Testis (tissue), 3 donors: ENCODE results near the gene ENAH. TPM values are rescaled to one million over a fixed set of nuclear protein-coding genes. Genes with fewer than 3 reads are reported as not detected.
A peak's percentile ranks its signal among the peaks of the same experiment; 100 is the strongest.

ENCODE experiments used
- DNase-seq: peaks from one replicate; pipeline ENCODE4 v3.0.0-alpha.2; 2019
- H3K27ac ChIP-seq, 2 donors: fragments of 200-600 bp; sonication (generic); one replicate each; pipeline ENCODE4 v1.5.1; 2019
- H3K27me3 ChIP-seq: fragments of 200-600 bp; sonication (generic); one replicate; pipeline ENCODE4 v1.5.1; 2019
- H3K36me3 ChIP-seq: fragments of 200-600 bp; sonication (generic); one replicate; pipeline ENCODE4 v1.5.1; 2017; ENCODE audit warnings: low read depth; ENCODE audit errors: missing control alignments
- H3K4me1 ChIP-seq: fragments of 200-600 bp; sonication (generic); one replicate; pipeline ENCODE4 v1.5.1; 2019
- H3K4me3 ChIP-seq, 2 donors: fragments of 200-600 bp; sonication (generic); one replicate each; pipeline ENCODE4 v1.5.1; 2017 to 2019
- H3K9me3 ChIP-seq: fragments of 200-600 bp; sonication (generic); one replicate; pipeline ENCODE4 v1.5.1; 2017
- CTCF ChIP-seq, 3 experiments: fragments of 450-650 bp in 2 of 3; fragments of 200-600 bp in 1 of 3; sonication (generic) in 1 of 3; IDR thresholded peaks; one replicate each; pipeline ENCODE4 v1.5.1; 2016 to 2019; ENCODE audit warnings: antibody characterized with exemption in 3 of 3, mild to moderate bottlenecking in 2 of 3, moderate library complexity in 1 of 3
- POLR2A ChIP-seq: fragments of 450-650 bp; IDR thresholded peaks from one replicate; pipeline ENCODE4 v1.6.1; 2017; ENCODE audit warnings: antibody characterized with exemption, mild to moderate bottlenecking, moderate library complexity
- WGBS, 2 donors: methylation state at CpG; one replicate each; pipeline ENCODE4 v1.1.5; 2018; 5-methylcytosine and 5-hydroxymethylcytosine counted together
- intact Hi-C: fragments of 100-400 bp; cut with DNase I; formaldehyde crosslinking; loops from one replicate; pipeline ENCODE4 v1.15.1; 2023; ENCODE audit warnings: low total_unique reads
- polyA plus RNA-seq: library from polyadenylated mRNA; stranded (reverse); fragments of 350-450 nt; fragmentation: Illumina TruSeq; extraction: RNeasy Lipid Tissue Mini Kit (QIAGEN cat#74804); gene quantifications from one replicate; pipeline ENCODE4 v1.2.3, GENCODE V29; 2014; ENCODE audit warnings: low read depth, low replicate concordance; ENCODE audit not compliant: insufficient read depth
- total RNA-seq, 2 donors: library from RNA; depleted of rRNA; stranded (reverse); fragments of >200 nt; gene quantifications; one replicate each; pipeline ENCODE4 v1.2.3, GENCODE V29; 2016

The ENAH gene
- total and polyA plus RNA-seq, 3 donors from 2014 or later: 84.3 to 132 (median 122) TPM

- H3K36me3 ChIP-seq: no peaks in the 10 kb centered on the region
- H3K4me3 ChIP-seq: no peak overlapping the region
- peaks cover 11% of the 10 kb centered on the region for H3K4me1 ChIP-seq
- intact Hi-C loops: no loop called here
- H3K9me3 ChIP-seq: no peaks in the 10 kb centered on the region
- H3K27ac ChIP-seq: no peak overlapping the region
- WGBS, 2 donors: 51 to 55% methylated on average over 2 of the region's 2 CpGs
- no peak for TF ChIP-seq CTCF (IDR thresholded peaks at IDR 0.05)
- no peak for TF ChIP-seq POLR2A
- no peak for DNase-seq
- H3K27me3 ChIP-seq: no peaks in the 10 kb centered on the region
Observed at GRCh38 chr1:225573216-225573615, 79.7 kb downstream of the ENAH start.

GRCh38 chr1:225572422-225572821 lies 80.5 kb downstream of the ENAH start:
- Histone ChIP-seq H3K9me3 (no peaks in the 10 kb centered on the region), H3K27me3 (no peaks in the 10 kb centered on the region), H3K4me1 (peaks cover 7% of the 10 kb centered on the region), H3K36me3 (no peaks in the 10 kb centered on the region), H3K27ac (no peak overlapping the region), H3K4me3 (no peak overlapping the region)
- 71 to 74% methylated on average over 3 of the region's 3 CpGs for WGBS, 2 donors
- no peak for DNase-seq
- intact Hi-C loops: no loop called here
- TF ChIP-seq CTCF (IDR thresholded peaks at IDR 0.05) (peak in 1 of 3 experiments; percentile 7), POLR2A (no peak)

GRCh38 chr1:225567789-225568188 lies 85.1 kb downstream of the ENAH start:
- Histone ChIP-seq H3K27ac (no peak overlapping the region), H3K4me1 (peaks cover 9% of the 10 kb centered on the region), H3K36me3 (no peaks in the 10 kb centered on the region), H3K27me3 (no peaks in the 10 kb centered on the region), H3K9me3 (no peaks in the 10 kb centered on the region), H3K4me3 (no peak overlapping the region)
- no peak for DNase-seq
- 78 to 80% methylated on average over 2 of the region's 2 CpGs for WGBS, 2 donors
- intact Hi-C loops: no loop called here
- no peak for TF ChIP-seq CTCF (IDR thresholded peaks at IDR 0.05)
- TF ChIP-seq POLR2A: no peak

GRCh38 chr1:225565847-225566246 lies 87.1 kb downstream of the ENAH start:
- Histone ChIP-seq H3K4me3 (no peak overlapping the region), H3K27me3 (no peaks in the 10 kb centered on the region), H3K4me1 (peaks cover 11% of the 10 kb centered on the region), H3K9me3 (no peaks in the 10 kb centered on the region), H3K27ac (no peak overlapping the region), H3K36me3 (no peaks in the 10 kb centered on the region)
- TF ChIP-seq POLR2A (no peak), CTCF (IDR thresholded peaks at IDR 0.05) (no peak)
- intact Hi-C loops: no loop called here
- DNase-seq: peak; percentile 30
- 66 to 69% methylated on average over 7 of the region's 7 CpGs for WGBS, 2 donors

- no peak overlapping the region for H3K27ac ChIP-seq
- H3K4me1 ChIP-seq: peaks cover 8% of the 10 kb centered on the region
- TF ChIP-seq CTCF (IDR thresholded peaks at IDR 0.05) (no peak), POLR2A (no peak)
- 91 to 94% methylated on average over 5 of the region's 5 CpGs for WGBS, 2 donors
- intact Hi-C loops: no loop called here
- no peaks in the 10 kb centered on the region for H3K9me3 ChIP-seq
- no peak for DNase-seq
- no peak overlapping the region for H3K4me3 ChIP-seq
- H3K27me3 ChIP-seq: no peaks in the 10 kb centered on the region
- H3K36me3 ChIP-seq: no peaks in the 10 kb centered on the region
Observed at GRCh38 chr1:225561675-225562074, 91.2 kb downstream of the ENAH start.
